ENCODE results near the gene GALK2.

DNA sequence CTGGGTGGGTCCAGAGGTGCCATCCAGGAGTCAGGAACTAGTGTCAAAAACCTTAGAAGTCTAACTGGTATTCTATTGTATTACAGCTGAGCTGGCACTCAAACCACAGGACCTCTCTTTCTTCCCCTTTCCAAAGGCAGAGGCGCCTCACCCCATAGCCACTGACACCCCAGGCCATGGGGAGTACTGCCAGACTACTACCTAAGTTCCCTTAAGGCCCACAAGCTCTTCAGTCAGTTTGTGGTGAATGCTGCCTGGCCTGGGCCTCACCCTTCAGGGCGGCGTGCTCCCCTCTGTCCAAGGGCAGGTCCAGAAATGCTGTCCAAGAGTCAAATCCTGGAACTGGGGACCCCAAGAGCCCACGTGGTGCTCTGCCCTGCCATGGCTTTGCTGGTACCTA lies 209.9 kb downstream of the GALK2 start:
- TF ChIP-seq, protein P1, sequence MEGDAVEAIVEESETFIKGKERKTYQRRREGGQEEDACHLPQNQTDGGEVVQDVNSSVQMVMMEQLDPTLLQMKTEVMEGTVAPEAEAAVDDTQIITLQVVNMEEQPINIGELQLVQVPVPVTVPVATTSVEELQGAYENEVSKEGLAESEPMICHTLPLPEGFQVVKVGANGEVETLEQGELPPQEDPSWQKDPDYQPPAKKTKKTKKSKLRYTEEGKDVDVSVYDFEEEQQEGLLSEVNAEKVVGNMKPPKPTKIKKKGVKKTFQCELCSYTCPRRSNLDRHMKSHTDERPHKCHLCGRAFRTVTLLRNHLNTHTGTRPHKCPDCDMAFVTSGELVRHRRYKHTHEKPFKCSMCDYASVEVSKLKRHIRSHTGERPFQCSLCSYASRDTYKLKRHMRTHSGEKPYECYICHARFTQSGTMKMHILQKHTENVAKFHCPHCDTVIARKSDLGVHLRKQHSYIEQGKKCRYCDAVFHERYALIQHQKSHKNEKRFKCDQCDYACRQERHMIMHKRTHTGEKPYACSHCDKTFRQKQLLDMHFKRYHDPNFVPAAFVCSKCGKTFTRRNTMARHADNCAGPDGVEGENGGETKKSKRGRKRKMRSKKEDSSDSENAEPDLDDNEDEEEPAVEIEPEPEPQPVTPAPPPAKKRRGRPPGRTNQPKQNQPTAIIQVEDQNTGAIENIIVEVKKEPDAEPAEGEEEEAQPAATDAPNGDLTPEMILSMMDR (IDR thresholded peaks at IDR 0.05) = no peak
- no peak for TF ChIP-seq EP300 (IDR thresholded peaks at IDR 0.05)

Measured in tibial nerve (tissue), 4 donors.